ENCODE results near the gene SOX30.
"Not testable (repeated sequence)": the region's sequence is repeated elsewhere in the genome, so short reads cannot be mapped to it uniquely, and the experiment has no call there.

The SOX30 gene
- 0 to 0.27 (median 0.25) reads per million in 3 experiments for total RNA-seq

GRCh38 chr5:157652377-157652692, at the start of gene SOX30:
SOX30 (minus strand) TSS chr5:157652438; CDS start chr5:157652078, 360 bp downstream.
- DNase-seq, result no peak

- not testable (repeated sequence) for DNase-seq
Measured at GRCh38 chr5:157698674-157699073, 46.4 kb upstream of the SOX30 start.

- DNase-seq, result not testable (repeated sequence)
Measured at GRCh38 chr5:157696154-157696553, 43.9 kb upstream of the SOX30 start.

GRCh38 chr5:157693816-157694215, 41.6 kb upstream of the SOX30 start:
- DNase-seq, result not testable (repeated sequence)

- no peak for DNase-seq
Measured at GRCh38 chr5:157690690-157691433, 38.6 kb upstream of the SOX30 start.

GRCh38 chr5:157689942-157690689, 37.9 kb upstream of the SOX30 start:
- DNase-seq, result no peak

GRCh38 chr5:157687198-157687554, 34.9 kb upstream of the SOX30 start:
- no peak for DNase-seq

- DNase-seq, result not testable (repeated sequence)
Measured at GRCh38 chr5:157686276-157687197, 34.3 kb upstream of the SOX30 start.

GRCh38 chr5:157682257-157682656, 30.0 kb upstream of the SOX30 start:
- DNase-seq, result no peak

GRCh38 chr5:157681048-157681447, 28.8 kb upstream of the SOX30 start:
- no peak for DNase-seq

- DNase-seq, result no peak
Measured at GRCh38 chr5:157680239-157680638, 28.0 kb upstream of the SOX30 start.

GRCh38 chr5:157679801-157680200, 27.6 kb upstream of the SOX30 start:
- no peak for DNase-seq

- DNase-seq, result no peak
Measured at GRCh38 chr5:157677931-157678330, 25.7 kb upstream of the SOX30 start.

GRCh38 chr5:157674351-157674750, 22.1 kb upstream of the SOX30 start:
- not testable (repeated sequence) for DNase-seq

- DNase-seq, result no peak
Measured at GRCh38 chr5:157672976-157673375, 20.7 kb upstream of the SOX30 start.

- no peak for DNase-seq
Measured at GRCh38 chr5:157671592-157672330, 19.5 kb upstream of the SOX30 start.

GRCh38 chr5:157670662-157671591, 18.7 kb upstream of the SOX30 start, which contains the start of gene C5orf52:
C5orf52 (plus strand) TSS chr5:157671533; CDS start chr5:157671615, 82 bp downstream.
- no peak for DNase-seq

GRCh38 chr5:157669701-157670097, 17.5 kb upstream of the SOX30 start:
- DNase-seq, result no peak

- DNase-seq, result no peak
Measured at GRCh38 chr5:157668356-157668755, 16.1 kb upstream of the SOX30 start.

GRCh38 chr5:157665467-157666070, 13.3 kb upstream of the SOX30 start:
- DNase-seq, result no peak
